Daoy (cell line): ENCODE measurements around the gene NOS1AP. TPM values are rescaled to one million over a fixed set of nuclear protein-coding genes. Genes with fewer than 3 reads are reported as not detected.
A peak's percentile ranks its signal among the peaks of the same experiment; 100 is the strongest.

Source experiments
- DNase-seq: peaks from one replicate; pipeline ENCODE4 v3.0.0-alpha.2; 2015; ENCODE audit warnings: low read depth
- total RNA-seq: library from RNA; depleted of rRNA; stranded (reverse); fragments of >200 nt; shearing (Covaris generic); gene quantifications from 2 replicates; pipeline ENCODE4 v1.2.3, GENCODE V29; 2014

Gene NOS1AP
- total RNA-seq, 1 experiment from 2014 or later = 0.06 TPM

DNA sequence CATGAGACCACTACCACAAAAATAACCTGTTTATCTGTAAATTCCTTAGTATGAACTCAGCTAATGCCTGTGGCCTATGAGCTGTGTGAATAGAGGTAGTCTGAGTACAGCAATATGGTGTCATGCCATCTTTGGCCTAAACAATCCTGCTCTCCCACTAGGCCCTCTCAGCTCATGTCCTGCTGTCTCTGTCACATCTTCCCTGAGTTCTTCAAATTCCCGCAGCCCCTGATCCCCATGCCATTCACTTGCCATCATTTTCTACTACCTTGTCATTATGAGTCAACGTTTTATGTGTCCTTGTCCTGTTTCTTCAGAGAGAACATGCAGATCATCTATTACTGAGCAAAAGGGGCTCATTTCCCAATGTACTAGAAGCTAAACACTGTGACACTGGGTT is 181.6 kb downstream of the NOS1AP start:
- no peak for DNase-seq

DNA sequence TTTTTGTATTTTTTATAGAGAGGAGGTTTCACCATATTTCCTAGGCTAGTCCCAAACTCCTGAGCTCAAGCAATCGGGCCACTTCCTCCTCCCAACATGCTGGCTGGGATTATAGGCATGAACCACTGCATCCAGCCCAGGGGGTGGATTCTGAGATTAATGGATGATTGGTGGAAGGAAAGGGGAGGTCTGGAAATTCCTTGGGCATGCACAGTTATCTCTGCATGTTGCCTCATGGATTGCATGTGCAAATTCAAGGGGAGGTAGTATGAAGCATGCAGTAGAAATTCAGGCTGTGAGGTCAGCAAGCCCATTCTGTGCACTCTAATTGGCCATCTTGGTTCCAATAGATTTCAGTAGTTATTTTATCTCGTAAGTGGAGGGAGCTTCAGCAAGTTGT is 182.7 kb downstream of the NOS1AP start:
- DNase-seq = no peak

DNA sequence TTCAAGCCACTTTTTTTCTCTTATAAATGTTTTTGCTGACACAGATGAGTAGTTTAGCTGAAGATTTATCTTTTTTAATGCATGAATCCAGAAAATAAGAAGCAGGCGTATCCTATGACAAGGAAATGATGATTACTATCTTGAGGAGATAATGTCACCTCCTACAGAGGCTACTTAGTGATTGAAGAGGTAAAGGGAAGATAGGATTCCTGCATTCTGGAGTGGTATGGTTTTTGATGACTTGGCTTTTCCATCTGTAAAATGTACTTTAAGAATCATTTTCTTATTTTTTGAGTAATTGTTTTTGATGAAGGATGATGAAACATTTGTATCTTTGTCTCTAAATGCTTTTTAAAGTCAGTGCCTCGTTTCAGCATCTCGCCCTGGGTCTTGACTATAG is 184.3 kb downstream of the NOS1AP start:
- no peak for DNase-seq

DNA sequence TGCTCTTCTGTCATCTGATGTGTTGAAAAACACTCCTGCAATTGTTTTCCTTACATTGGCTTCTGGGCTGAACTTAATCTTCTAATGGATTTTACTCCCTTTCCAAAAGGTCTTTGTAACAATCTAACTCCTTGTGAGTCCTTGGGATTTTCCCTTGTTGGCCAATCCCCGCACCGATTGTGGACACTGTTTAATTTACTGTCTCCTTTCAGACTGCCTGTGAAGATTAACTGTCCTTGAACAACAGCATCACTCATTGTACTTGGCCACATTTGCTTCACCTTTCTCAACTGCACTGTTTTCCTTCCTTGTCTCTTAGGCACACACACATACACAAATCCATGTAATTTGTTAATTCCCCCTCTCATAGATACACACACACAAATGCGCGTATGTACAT is 186.8 kb downstream of the NOS1AP start:
- no peak for DNase-seq

DNA sequence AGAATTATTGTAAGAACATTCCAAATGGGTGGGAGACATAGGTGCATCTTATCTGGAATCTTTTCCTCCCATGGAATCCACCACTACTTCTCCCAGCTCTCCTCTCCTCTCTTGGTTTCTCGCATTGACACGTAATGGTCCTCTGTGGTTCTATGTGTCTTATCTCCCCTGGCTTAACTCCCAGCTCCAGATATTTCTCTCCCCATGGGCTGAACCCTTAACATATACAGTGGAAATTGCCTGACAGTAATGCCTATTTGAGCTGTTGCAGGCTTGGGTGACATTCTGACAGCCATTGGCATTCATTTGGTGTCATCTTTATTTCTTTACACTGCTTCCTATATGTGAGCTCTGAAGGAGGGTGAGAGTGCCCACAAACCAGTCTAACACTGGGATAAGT is 188.9 kb downstream of the NOS1AP start:
- no peak for DNase-seq

DNA sequence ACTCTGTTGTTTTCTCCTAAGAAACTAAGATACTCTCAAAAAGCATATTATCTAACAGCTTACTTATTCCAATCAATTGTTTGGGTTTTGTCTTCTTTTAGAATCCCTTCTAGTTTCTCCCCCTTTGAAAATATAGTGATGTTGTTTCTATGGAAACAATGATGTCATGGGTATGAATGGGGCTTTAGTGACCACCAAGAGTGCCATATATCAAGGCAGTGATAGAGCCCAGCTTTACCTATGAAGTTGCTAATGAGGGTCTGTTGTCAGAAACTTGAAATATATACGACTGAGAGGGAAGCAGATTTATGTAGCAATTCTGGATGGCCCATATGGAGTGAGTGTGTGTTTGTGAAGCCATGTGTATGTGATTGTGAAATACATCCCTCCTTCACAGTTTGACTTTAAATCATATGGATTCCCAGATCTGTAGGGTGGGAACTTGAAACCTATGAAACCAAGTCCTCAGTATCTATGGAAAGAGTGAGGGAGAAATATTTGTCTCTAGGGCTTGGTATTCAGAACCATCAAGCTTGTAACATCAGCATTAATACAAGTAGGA is 190.5 kb downstream of the NOS1AP start:
- DNase-seq = no peak

DNA sequence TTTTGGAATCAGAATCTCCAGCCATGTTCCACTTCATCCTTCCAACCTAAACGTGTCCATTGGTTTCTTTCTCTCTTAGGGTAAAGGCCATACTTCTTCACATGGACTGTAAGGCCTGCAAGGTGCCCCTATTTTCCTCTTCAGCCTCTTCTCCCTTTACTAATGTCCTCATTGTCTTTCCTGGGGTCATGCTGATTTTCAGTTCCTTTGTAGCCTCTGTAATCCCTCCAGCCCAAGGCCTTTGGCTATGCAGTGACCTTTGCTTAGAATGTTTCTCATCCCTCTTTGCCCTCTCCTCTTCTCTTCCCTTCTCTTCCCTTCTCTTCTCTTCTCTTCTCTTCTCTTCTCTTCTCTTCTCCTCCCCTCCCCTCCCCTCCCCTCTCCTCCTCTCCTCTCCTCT is 194.6 kb downstream of the NOS1AP start:
- DNase-seq = no peak

DNA sequence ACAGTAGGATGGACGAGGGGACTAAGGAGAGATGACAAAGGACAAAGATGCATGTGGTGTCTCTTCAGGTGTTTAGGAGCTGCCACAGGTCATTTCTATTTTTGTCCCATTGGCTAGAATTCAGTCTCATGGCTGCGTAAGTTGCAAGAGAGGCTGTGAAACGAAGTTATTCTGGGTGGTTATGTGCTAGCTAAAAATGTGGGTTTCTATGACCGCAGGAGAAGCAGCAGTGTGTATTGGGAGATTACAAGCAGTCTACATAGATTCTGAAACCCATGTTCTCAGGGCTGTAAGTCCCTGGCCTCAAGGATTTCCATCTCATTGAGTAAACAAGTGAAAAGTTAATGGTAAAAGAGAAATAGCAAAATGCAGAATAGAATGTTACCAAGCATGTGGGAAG is 196.5 kb downstream of the NOS1AP start:
- no peak for DNase-seq

DNA sequence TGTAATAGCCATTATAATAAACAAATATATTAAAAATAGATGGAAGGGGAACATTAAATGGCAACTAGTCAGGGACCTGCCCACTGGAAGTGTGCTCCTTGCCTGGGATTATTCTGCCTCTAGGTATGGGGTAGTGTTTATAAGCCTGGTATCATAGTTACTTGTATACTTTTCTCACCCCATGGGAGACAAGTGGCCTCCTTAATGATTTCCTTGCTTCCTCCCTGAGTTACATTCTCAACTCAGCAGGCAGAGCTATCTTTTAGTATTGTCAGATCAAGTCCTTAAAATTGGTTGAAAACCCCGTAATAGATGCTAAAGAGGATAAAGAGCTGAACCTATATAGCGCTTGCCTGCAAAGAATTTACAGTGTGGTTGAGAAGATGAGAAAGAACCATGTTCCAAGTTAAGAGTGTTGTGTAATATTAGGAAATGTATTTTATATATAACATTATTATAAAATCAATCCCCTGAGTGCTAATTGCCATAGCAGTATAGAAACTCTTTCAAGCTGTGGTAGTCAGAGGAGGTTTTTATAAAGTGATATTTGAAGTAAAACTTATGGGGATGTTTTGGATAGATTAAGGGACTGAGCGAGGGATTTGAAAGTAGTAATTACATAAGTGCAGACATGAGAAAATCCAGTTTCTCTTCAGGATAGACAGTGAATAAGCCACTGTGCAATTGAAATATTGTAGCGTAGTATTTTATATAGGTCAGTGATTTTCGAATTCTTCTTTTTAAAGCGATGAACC is 200.7 kb downstream of the NOS1AP start:
- DNase-seq = no peak

DNA sequence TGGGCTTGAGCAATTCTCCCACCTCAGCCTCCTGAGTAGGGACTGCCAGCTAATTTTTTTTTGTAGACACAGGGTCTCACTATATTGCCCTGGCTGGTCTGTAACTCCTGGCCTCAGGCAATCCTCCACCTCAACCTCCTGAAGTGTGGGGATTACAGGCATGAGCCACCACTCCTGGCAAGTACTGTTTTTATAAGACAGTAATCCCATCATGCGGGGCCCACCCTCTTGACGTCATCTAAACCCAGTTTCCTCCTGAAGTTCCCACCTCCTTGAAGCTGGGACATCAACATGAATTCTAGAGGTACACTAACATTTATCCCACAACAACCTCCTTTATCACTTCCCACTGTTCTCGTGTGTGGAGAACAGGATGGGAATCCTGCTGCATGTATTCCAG is 202.5 kb downstream of the NOS1AP start:
- no peak for DNase-seq

DNA sequence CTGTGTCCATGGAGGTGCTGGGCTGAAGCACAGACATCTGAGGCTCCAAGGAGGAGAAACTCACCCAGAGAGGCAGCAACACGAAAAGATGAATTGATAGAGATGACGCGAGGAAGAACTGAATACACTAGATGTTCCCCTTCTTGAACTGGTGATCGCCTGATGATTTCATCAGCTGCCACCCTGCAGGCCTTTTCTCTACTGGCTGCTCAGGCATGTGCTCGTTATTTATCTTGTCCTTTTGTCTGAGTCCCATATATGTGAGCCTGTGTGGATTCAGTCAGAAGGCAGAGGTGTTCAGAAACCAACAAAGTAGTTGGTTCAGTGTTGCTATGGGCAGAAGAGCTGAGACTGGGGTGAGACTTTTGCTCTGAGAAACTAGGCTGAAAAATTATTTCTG is 202.9 kb downstream of the NOS1AP start:
- no peak for DNase-seq

DNA sequence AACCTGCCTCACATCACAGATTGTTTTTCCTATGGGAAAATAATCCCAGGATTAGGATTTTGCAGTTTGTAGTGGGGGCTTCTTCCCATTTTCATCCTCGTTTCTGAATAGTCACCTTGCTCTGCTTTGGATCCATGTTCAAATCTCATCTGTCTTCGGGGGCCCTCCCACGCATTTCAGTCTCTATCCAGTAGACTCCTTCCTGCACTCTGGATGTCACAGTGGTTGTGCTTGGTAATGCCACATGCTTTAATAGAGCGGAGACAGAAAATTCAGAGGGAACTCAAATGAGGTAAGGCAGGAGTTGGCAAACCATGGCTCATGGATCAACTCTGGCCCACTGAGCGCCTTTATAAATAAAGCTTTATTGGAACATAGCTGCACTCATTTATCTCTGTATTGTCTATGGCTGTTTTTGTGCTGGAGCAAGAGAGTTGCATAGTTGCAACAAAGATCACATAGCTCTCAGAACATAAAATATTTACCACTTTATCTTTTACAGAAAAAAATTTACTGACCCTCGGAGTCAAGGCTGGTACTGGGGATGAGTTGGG is 206.2 kb downstream of the NOS1AP start:
- DNase-seq = no peak

DNA sequence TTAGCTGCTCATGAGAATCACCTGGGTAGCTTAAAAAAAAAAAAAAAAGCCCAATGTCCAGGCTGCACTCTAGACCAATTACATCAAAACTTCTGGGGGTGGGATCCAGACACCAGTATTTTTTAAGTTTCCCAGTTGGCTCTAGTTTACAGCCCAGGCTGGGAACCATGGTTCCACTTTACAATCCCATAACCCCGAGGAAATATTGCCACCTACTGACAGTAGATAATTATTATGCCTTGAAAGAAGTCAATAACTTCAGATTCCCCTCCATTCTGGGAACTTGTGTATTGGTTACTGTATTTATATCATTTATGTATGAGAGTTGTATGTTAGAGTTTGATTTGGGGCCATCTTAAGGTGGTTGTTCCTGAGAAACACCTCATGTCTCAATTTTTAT is 207.0 kb downstream of the NOS1AP start:
- peak; percentile 19 for DNase-seq

DNA sequence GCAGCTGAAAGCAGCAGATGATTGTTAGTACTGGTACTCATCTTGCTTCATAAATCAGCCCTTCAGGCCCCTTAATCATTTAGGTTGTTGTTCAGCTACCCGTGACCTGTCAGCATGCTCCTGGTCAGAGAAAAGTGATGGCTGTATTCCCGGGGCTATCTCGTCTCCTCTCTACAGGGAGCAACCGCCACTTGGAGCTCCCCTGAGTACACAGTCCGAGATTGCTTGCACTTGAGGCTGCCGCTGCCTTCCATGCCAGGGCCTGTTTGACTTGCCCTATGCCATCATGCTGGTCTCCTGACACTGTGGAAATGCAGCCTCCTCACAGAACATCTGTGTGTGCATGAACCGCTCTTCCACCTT is 209.6 kb downstream of the NOS1AP start:
- no peak for DNase-seq

DNA sequence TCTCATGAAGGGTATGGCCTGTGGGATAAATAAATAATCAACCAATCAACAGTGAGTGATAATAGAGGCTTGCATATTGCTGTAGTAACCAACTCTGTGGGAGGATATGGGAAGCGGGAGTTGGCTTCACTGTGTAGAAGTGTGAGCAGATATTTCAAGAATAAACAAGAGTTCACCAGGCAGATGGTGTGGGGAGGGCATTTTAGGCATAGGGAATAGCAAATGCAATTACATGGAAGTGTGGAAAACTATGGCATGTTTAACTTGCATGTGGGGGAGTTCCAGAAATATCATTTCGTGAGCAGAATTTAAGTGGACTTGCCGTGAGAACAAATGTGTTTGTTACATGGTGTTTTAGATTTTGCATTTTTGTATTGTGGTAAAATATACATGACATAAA is 211.9 kb downstream of the NOS1AP start:
- no peak for DNase-seq

DNA sequence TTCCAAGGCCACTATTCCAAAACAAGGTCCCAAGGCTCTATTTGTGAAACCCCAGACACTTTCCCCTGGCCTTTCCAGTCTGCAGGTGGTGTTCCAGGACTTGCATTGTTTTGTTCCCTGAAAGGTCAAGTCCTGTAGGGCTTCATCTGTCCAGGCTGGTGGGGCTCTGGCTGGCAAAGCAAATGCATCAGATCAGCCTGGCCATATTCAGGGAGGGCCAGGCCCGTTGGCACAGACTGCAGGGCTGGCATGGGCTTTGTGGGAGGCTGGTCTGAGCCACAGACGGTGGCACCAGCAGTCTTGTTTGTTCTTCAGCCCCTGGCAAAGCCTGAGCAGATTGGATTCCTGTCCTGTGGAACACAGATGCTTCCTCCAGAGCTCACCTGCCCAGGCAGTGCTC is 214.2 kb downstream of the NOS1AP start:
- DNase-seq = no peak

DNA sequence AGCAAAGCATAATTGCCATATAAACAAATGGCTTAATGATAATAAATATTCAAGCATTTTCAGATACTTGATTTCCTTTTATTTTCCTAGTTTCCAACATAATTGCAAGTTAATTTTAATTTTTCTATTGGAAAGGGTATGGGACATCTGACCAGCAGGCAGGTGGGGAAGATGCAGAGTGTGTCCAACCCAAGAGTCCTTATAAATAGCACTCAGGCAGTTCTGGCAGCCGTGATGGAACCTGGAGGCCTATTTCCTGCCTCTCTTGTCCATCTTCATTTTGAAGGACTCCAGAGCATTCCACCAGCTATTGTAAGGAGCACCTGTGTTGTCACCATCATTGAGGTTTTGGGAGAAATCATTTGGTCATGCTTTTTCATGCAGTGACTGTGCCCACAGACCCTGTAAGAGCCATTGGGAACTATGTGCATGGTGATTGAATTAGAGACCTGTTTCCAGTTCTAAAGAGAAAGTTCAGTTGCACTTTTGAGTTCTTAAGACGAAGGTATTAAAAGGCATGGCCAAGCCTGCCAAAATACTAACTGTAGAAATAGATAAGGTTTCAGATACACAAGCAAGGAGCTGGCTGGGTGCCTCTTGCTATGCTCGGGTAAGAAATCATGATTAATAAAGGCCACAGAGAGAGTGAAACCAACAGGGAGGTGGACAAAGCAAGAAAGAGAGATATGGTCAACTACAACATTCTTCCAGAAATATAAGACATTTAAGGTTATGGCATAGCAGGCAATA is 214.9 kb downstream of the NOS1AP start:
- no peak for DNase-seq

DNA sequence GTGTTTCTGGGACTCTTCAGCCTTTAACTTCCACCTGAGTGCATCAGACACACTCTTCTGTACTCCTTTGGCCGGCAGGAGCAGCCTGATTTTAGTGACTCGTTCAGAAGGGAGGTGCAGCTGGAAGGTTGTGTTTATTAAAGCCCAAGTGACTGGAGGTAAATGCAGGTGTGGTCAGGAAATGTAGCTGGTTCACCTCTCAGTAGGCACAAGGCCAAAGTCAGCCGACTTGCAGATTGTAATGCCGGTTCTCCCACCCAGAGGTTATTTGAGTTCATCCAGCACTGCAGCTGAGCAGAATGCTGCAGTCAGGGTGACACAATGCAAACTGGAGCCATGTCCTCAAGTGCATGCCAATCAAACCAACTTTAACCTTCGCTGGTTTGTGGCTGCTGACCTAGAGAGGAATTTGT is 215.7 kb downstream of the NOS1AP start:
- no peak for DNase-seq

DNA sequence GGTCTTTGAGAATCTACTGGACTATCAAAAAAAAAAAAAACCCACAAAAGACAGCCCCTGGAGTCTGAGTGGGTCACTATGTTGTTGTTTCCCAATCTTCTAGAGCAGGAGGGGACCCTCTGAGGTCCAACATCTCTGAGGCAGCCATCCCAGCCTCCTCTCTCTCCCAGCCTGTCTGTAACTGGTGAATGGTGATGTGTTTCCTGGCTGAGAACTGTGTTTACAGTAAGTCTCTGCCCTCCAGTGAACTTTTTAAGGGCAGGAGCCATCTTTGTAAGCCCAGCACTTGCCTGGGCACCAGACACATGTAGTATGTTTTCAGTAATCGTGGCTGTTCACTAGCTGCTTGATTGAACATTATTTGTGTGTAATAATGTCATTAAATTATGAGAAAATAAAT is 221.5 kb downstream of the NOS1AP start:
- no peak for DNase-seq

DNA sequence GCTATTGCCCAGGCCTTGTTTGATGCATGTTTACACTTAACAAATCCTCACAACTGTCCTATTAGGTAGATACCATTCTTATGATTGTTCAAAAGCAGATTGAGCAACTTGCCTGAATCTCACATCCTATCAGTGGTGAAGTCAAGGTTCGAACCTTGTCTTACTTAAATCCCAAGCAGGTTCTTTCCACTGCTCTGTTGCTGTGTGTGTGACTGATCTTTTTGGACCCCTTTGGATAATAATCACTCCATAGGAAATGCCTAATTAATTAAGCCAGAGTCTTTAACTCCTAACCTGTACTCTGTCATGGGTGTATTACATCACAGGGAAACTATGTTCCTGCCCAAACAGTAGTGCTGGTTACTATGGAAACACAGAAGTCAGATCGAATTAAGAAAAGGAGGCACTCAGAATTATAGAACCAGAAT is 222.9 kb downstream of the NOS1AP start:
- no peak for DNase-seq

DNA sequence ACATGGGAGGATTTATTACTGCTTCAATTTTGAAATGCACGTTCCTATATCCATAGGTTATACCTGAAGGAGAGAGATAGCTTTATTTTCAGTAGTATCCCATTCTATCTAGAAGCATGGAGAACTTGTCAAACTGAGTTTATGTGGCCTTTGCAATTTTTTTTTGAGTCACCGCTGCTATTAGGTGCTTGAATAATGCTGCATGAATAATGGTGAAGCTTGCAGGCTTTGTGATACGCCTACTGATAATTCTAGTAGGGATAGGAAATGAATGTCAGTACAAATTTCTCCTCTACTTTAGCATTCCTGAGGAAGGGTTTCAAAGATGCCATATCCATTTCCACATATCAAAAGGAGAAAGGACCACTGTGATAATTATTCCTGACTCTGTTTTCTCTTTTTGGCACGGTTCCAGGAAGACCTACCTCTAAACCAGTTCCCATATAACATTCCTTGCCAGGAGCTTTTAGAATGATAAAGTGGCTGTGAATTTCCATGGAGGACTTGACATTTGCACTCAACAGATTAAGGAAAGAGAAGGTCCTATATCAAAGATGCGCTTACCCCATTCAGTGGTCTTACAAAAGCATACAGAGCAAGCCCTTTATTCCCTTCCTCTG is 223.7 kb downstream of the NOS1AP start:
- DNase-seq = no peak

DNA sequence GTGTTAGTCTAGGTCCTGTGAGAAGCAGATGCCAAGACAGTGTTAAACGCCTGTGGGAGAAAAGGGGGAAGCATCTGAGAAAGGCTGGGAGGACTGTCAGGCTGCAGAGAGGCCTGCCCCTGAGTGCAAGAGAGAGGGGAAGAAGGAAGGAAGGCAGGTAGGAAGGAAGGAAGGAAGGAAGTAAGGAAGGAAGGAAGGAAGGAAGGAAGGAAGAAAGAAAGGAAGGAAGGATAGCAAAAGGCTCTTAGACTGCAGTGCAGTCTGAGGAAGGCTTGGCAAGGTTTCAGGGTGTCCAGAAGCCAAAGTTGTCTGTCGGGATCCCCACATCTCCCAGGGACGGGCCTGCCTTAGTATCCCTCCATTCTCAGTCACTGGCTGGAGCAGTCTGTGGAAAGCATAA is 224.5 kb downstream of the NOS1AP start:
- DNase-seq = no peak

DNA sequence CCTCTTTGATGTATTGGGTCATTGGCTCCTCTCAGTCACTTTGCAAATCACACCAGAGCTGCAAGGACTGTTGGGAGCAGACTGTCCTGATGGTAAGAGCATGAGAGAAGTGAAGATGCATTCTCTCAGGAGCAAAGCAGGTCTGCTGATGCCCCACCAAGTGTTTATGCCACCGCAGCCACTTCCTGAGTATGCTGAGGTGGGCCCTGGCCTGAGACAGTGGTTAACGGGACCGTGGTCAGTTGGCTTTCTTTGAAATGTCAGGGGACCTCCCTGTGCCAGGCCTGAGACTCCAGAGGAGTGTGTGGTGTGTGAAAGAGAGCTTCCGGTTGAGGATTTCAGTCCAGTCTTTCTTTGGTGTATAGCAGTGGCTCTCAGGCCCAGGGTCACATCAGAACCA is 227.7 kb downstream of the NOS1AP start:
- no peak for DNase-seq
